B cell (primary cell): ENCODE data around the gene ZEB1. TPM values are rescaled to one million over a fixed set of nuclear protein-coding genes. Genes with fewer than 3 reads are reported as not detected.

Experiments
- ATAC-seq: fragments of 200-7000 bp; cut with Tn5 transposase; one replicate; pipeline ENCODE4 v1.10.0; 2021; ENCODE audit warnings: low read depth, mild to moderate bottlenecking, moderate number of reproducible peaks, moderate library complexity
- CTCF ChIA-PET: fragments of 350-600 bp; sonication (Branson Sonifier 250); formaldehyde crosslinking; loops from one replicate; lab custom pipeline; 2021; ENCODE audit warnings: antibody characterized with exemption, inconsistent platforms; lab: Charles Lee
- POLR2A ChIA-PET: fragments of 350-600 bp; sonication (Branson Sonifier 250); formaldehyde crosslinking; loops from one replicate; lab custom pipeline; 2021; ENCODE audit warnings: antibody characterized with exemption; lab: Charles Lee
- DNase-seq: peaks from one replicate; pipeline ENCODE4 v3.0.0; 2013
- H2AFZ ChIP-seq: 2 replicates; pipeline ENCODE4 v1.6.1; 2012; ENCODE audit warnings: mild to moderate bottlenecking, low read depth, low read length; ENCODE audit not compliant: insufficient read depth, poor library complexity, severe bottlenecking
- H3K27ac ChIP-seq, 2 donors: 1 replicate in 1 of 2; 2 replicates in 1 of 2; pipeline ENCODE4 v1.5.1; 2012 to 2013; ENCODE audit warnings: low read length in 2 of 2, mild to moderate bottlenecking in 2 of 2, moderate library complexity in 1 of 2
- H3K27me3 ChIP-seq, 4 experiments: fragments of 200-600 bp in 1 of 4; sonication (generic) in 1 of 4; replicated peaks in 1 of 4; 1 replicate in 2 of 4; 2 replicates in 2 of 4; pipeline versions ENCODE4 v1.6.1 to v1.7.0; 2013 to 2016; ENCODE audit warnings: low read length in 3 of 4, mild to moderate bottlenecking in 2 of 4, mixed read lengths in 1 of 4, moderate library complexity in 1 of 4; ENCODE audit not compliant: insufficient read depth in 4 of 4, control insufficient read depth in 3 of 4; ENCODE audit errors: control extremely low read depth in 1 of 4
- H3K36me3 ChIP-seq, 2 experiments: replicated peaks in 1 of 2; 1 replicate in 1 of 2; 2 replicates in 1 of 2; pipeline versions ENCODE4 v1.6.1 to v1.7.1; 2013; ENCODE audit warnings: low read length in 1 of 2; ENCODE audit not compliant: insufficient read depth in 2 of 2, control insufficient read depth in 1 of 2; ENCODE audit errors: control extremely low read depth in 1 of 2, extremely low read depth in 1 of 2
- H3K4me1 ChIP-seq, 2 donors: fragments of 200-600 bp in 1 of 2; sonication (generic) in 1 of 2; 1 replicate in 1 of 2; 2 replicates in 1 of 2; pipeline versions ENCODE4 v1.5.1 to v1.6.1; 2013 to 2017; ENCODE audit warnings: low read length in 2 of 2; ENCODE audit not compliant: control insufficient read depth in 2 of 2, insufficient read depth in 2 of 2
- H3K4me2 ChIP-seq: replicated peaks from 2 replicates; pipeline ENCODE3; 2012; ENCODE audit warnings: mild to moderate bottlenecking, low read depth, low read length; ENCODE audit not compliant: poor library complexity, severe bottlenecking
- H3K4me3 ChIP-seq, 5 experiments: fragments of 200-600 bp in 1 of 5; sonication (generic) in 1 of 5; 1 replicate in 3 of 5; 2 replicates in 2 of 5; pipeline versions ENCODE4 v1.5.1 to v1.7.0; 2011 to 2016; ENCODE audit warnings: low read length in 4 of 5, mild to moderate bottlenecking in 4 of 5, low read depth in 2 of 5, control low read depth in 1 of 5, moderate library complexity in 1 of 5; ENCODE audit not compliant: insufficient read depth in 1 of 5; ENCODE audit errors: control extremely low read depth in 1 of 5, extremely low read depth in 1 of 5
- H3K79me2 ChIP-seq: fragments of 200-600 bp; sonication (generic); one replicate; pipeline ENCODE4 v1.6.0; 2016; ENCODE audit warnings: low read length; ENCODE audit not compliant: control insufficient read depth, insufficient read depth
- H3K9ac ChIP-seq: fragments of 200-600 bp; sonication (generic); 2 replicates; pipeline ENCODE4 v1.6.1; 2017; ENCODE audit warnings: mild to moderate bottlenecking, low read length, moderate library complexity
- H3K9me3 ChIP-seq, 3 donors: one replicate each; pipeline versions ENCODE4 v1.6.1 to v1.7.1; 2013; ENCODE audit warnings: low read length in 2 of 3; ENCODE audit not compliant: control insufficient read depth in 2 of 3, insufficient read depth in 1 of 3; ENCODE audit errors: control extremely low read depth in 1 of 3
- H4K20me1 ChIP-seq: 2 replicates; pipeline ENCODE4 v1.6.0; 2012; ENCODE audit warnings: mild to moderate bottlenecking, low read length; ENCODE audit not compliant: insufficient read depth, control insufficient read depth, poor library complexity, severe bottlenecking
- H3K27ac Mint-ChIP-seq: one replicate; pipeline ENCODE4 v1.8.0; 2021; ENCODE audit warnings: mixed read lengths
- H3K27me3 Mint-ChIP-seq: one replicate; pipeline ENCODE4 v1.8.0; 2021; ENCODE audit warnings: mixed read lengths
- H3K4me1 Mint-ChIP-seq: one replicate; pipeline ENCODE4 v1.8.0; 2021; ENCODE audit warnings: mixed read lengths
- H3K4me3 Mint-ChIP-seq: one replicate; pipeline ENCODE4 v1.8.0; 2021; ENCODE audit warnings: mixed read lengths
- H3K9me3 Mint-ChIP-seq: one replicate; pipeline ENCODE4 v1.8.0; 2022; ENCODE audit warnings: mixed read lengths; ENCODE audit not compliant: insufficient read depth
- CTCF ChIP-seq: fragments of 200-600 bp; IDR thresholded peaks from one replicate; pipeline ENCODE4 v1.8.0; 2022; ENCODE audit warnings: antibody characterized with exemption, mild to moderate bottlenecking
- EZH2 ChIP-seq: IDR thresholded peaks from 2 replicates; pipeline ENCODE4 v1.6.1; 2012; ENCODE audit warnings: borderline replicate concordance, low read depth, mild to moderate bottlenecking, moderate library complexity, low read length; ENCODE audit not compliant: insufficient read depth, poor library complexity, severe bottlenecking
- WGBS: methylation state at CpG from one replicate; pipeline ENCODE4 v1.1.5; 2013; ENCODE audit warnings: missing lambda C conversion rate; ENCODE audit not compliant: insufficient coverage; 5-methylcytosine and 5-hydroxymethylcytosine counted together
- intact Hi-C: fragments of 100-400 bp; cut with micrococcal nuclease; formaldehyde crosslinking; loops from one replicate; pipeline ENCODE4 v1.10.0; 2022
- polyA plus RNA-seq: library from polyadenylated mRNA; depleted of rRNA; stranded (reverse); fragments of >200 nt; gene quantifications from 2 replicates; pipeline ENCODE4 v1.2.3, GENCODE V29; 2012
- total RNA-seq, 2 donors: library from RNA; stranded (reverse); fragments of 120-200 nt in 1 of 2; gene quantifications; 1 replicate in 1 of 2; 2 replicates in 1 of 2; pipeline versions ENCODE4 v1.2.3 to v1.2.4, GENCODE V29; 2013 to 2022

The ZEB1 gene
- total and polyA plus RNA-seq, 2 donors (not counting 1 experiment from before 2014, with no cell fraction given): 11.2 to 96.7 TPM

GRCh38 chr10:31288001-31288400 is 31.0 kb upstream of the ZEB1 start:
- Histone ChIP-seq H2AFZ (no peak overlapping the region), H4K20me1 (no peaks in the 10 kb centered on the region), H3K4me2 (no peak overlapping the region), H3K36me3 (no peaks in the 10 kb centered on the region), H3K4me3 (no peak overlapping the region), H3K4me1 (no peaks in the 10 kb centered on the region), H3K79me2 (no peaks in the 10 kb centered on the region), H3K9ac (no peak overlapping the region), H3K27ac (no peak overlapping the region), H3K9me3 (peaks cover 0 to 1% (median 0%) of the 10 kb centered on the region in 3 donors), H3K27me3 (no peaks in the 10 kb centered on the region)
- Mint-ChIP-seq H3K27ac (no peak overlapping the region), H3K4me3 (no peak overlapping the region), H3K9me3 (no peaks in the 10 kb centered on the region), H3K4me1 (no peaks in the 10 kb centered on the region), H3K27me3 (no peaks in the 10 kb centered on the region)
- intact Hi-C loops: no loop called here
- DNase-seq: no peak
- TF ChIP-seq EZH2 (no peak), CTCF (no peak)
- POLR2A ChIA-PET: no interaction called here
- no peak for ATAC-seq
- CTCF ChIA-PET: no interaction called here

GRCh38 chr10:31288962-31289361 is 30.1 kb upstream of the ZEB1 start:
- Histone ChIP-seq H3K9me3 (peaks cover 0 to 1% (median 0%) of the 10 kb centered on the region in 3 donors), H3K36me3 (no peaks in the 10 kb centered on the region), H4K20me1 (no peaks in the 10 kb centered on the region), H3K27ac (no peak overlapping the region), H3K9ac (no peak overlapping the region), H3K79me2 (no peaks in the 10 kb centered on the region), H3K4me3 (no peak overlapping the region), H3K4me1 (no peaks in the 10 kb centered on the region), H3K27me3 (no peaks in the 10 kb centered on the region), H2AFZ (no peak overlapping the region), H3K4me2 (no peak overlapping the region)
- Mint-ChIP-seq H3K27ac (no peak overlapping the region), H3K27me3 (no peaks in the 10 kb centered on the region), H3K4me1 (no peaks in the 10 kb centered on the region), H3K9me3 (no peaks in the 10 kb centered on the region), H3K4me3 (no peak overlapping the region)
- no peak for TF ChIP-seq CTCF
- TF ChIP-seq EZH2: no peak
- intact Hi-C loops: no loop called here
- DNase-seq: no peak
- ATAC-seq: no peak
- ChIA-PET POLR2A (no interaction called here), CTCF (no interaction called here)
- WGBS: no CpG with 5 or more reads among the region's 1 CpG
